Choroid plexus epithelial cell (primary cell): ENCODE results near the gene KIAA1328.
"Not testable (repeated sequence)": the region's sequence is repeated elsewhere in the genome, so short reads cannot be mapped to it uniquely, and the experiment has no call there.

Experiments
- DNase-seq: peaks from one replicate; pipeline ENCODE4 v3.0.0-alpha.2; 2010; ENCODE audit warnings: low read depth
- H3K4me3 ChIP-seq: 2 replicates; pipeline ENCODE4 v1.5.1; 2011; ENCODE audit warnings: low read depth, mild to moderate bottlenecking, control low read depth, low read length, moderate library complexity
- CTCF ChIP-seq: conservative IDR thresholded peaks from 2 replicates; pipeline ENCODE4 v1.5.1; 2011; ENCODE audit warnings: low read depth, mild to moderate bottlenecking, control low read depth, inconsistent platforms, low read length, moderate library complexity

The KIAA1328 gene

DNA sequence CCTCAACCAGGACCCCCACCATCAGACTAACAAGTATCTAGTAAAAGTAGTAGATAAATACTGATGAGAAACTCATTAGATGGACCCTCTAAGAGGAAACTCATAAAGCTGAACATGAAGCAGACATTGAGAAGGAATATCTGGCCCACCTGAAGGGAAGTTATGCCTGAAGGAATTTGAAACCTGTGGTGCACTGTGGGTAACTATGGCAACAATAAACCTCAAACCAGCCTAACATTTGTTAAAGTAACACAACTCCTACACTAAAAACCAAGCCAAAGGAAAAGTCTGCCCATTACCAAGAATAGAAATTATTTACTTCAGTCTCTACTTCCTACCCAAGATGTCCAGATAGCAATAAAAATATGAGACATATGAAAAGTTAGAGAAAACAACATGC, 43.4 kb downstream of the KIAA1328 start:
- TF ChIP-seq CTCF, result no peak
- DNase-seq, result peak; percentile 63
- H3K4me3 ChIP-seq, result no peak overlapping the region

GRCh38 chr18:36873826-36874225, 44.9 kb downstream of the KIAA1328 start:
- H3K4me3 ChIP-seq, DNase-seq: not testable (repeated sequence)

DNA sequence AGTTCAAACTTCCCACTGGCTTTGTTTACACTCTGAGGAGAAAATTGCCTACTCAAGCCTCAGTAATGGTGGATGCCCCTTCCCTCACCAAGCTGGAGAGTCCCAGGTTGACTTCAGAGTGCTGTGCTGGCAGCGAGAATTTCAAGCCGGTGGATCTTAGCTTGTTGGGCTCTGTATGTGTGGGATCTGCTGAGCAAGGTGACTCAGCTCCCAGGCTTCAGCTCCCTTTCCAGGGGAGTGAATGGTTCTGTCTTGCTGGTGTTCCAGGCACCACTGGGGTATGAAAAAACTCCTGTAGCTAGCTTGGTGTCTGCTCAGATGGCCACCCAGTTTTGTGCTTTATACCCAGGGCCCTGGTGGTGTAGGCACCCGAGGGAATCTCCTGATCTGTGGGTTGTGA, 50.9 kb downstream of the KIAA1328 start:
- not testable (repeated sequence) for DNase-seq, H3K4me3 ChIP-seq

DNA sequence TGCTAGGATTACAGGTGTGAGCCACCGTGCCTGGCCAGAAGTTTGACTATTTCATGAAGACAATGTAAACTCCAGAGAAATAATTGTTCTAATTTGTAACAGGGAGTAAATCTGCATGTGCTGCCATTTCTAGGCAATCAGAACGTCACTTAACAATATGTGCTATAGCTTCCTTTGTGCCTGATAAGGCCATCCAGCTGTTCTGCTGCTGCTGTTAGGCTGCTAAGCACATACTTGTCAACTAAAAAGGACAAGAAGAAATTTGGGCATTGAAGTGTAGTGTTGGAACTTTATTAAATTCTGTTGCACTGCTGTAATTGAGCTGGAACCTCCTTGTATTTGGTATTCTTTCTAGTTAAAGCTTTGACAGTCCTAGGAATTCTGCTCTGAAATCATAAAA, 57.1 kb downstream of the KIAA1328 start:
- DNase-seq, result no peak
- TF ChIP-seq CTCF, result no peak
- no peak overlapping the region for H3K4me3 ChIP-seq

DNA sequence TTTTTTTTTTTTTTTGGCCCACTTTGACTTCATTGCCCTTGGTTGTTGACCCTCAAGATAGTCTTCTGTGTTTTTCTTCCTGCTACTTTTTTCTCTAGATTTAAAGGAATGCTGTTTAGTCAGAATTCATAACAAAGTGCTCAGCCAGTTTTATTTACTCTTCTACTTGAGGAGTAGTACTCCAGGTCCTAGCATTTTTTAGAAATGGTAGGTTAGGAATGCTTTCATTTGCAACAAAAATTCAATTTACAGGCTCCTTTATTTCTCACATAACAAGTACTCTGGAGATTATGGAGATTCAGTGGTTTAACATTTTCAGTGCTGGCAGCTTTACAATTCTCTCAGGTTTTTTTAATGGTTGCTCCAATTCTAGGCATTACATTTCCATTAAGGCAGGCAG, 58.2 kb downstream of the KIAA1328 start:
- no peak overlapping the region for H3K4me3 ChIP-seq
- no peak for DNase-seq
- TF ChIP-seq CTCF, result no peak

GRCh38 chr18:36887864-36888263, 58.9 kb downstream of the KIAA1328 start:
- no peak for TF ChIP-seq CTCF
- no peak for DNase-seq

DNA sequence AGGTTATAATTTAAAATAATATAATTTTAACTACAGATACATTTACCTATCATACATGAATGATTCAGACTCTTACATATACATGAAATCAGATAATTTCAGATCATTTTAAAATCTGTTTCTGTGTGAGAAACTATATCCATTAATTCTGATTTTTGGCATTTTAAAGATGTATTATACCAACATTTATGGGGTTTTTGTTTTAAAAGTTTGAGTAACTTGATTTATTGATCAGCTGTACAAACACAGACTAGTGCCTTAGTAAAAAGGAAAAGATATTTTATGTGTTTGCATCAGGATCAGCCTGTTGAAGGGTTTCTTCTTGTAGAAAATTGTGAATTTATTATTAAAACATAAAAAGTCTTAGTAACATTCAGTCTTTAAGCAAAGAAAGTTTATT, 59.9 kb downstream of the KIAA1328 start:
- no peak for TF ChIP-seq CTCF
- no peak for DNase-seq

More at GRCh38 chr18:36887864-36888263, 58.9 kb downstream of the KIAA1328 start:
- no peak overlapping the region for H3K4me3 ChIP-seq

DNA sequence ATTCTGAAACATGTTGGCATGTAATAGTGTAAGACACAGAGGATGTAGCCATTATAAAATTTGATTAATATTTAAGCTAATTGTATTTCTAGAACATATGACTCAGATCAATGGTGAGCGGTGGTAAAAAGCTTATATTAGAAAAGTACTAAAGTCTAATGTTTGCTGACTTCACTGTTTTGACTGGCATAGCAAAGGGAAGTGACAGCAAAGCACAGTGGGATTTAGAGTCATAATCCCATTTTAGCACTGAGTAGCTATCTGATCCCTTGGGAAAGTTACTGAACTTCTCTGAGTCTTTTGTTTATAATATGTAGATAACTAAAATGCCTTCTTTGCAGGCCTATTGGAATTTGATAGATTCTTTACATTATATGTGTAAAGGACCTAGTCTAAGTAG, 60.4 kb downstream of the KIAA1328 start:
- no peak for DNase-seq
- TF ChIP-seq CTCF, result no peak
- H3K4me3 ChIP-seq, result no peak overlapping the region

More for the DNA sequence above, 59.9 kb downstream of the KIAA1328 start:
- no peak overlapping the region for H3K4me3 ChIP-seq
